HepG2 (cell line): ENCODE measurements around the gene EIF4E1B. TPM values are rescaled to one million over a fixed set of nuclear protein-coding genes. Genes with fewer than 3 reads are reported as not detected.
A peak's percentile ranks its signal among the peaks of the same experiment; 100 is the strongest.

Experiments
- BRD4 ChIP-seq: sonication (generic); formaldehyde crosslinking; IDR thresholded peaks from 2 replicates; pipeline ENCODE4 v1.4.0; 2020; ENCODE audit warnings: missing genetic modification reagents
- DNMT3B ChIP-seq: conservative IDR thresholded peaks from 2 replicates; pipeline ENCODE4 v1.6.1; 2016; ENCODE audit warnings: missing biosample characterization, control low read depth
- EHMT2 ChIP-seq: fragments of 200-600 bp; sonication (generic); IDR thresholded peaks from 2 replicates; pipeline ENCODE4 v1.7.0; 2017; ENCODE audit warnings: antibody characterized with exemption, low read depth, low read length, borderline replicate concordance
- GATAD2A ChIP-seq: IDR thresholded peaks from 2 replicates; pipeline ENCODE4 v1.6.1; 2016
- GLI4 ChIP-seq: sonication (generic); formaldehyde crosslinking; IDR thresholded peaks from 2 replicates; pipeline ENCODE4 v1.5.1; 2020; ENCODE audit warnings: missing genetic modification reagents, mild to moderate bottlenecking, moderate library complexity, borderline replicate concordance
- KDM4B ChIP-seq: sonication (generic); formaldehyde crosslinking; IDR thresholded peaks from 2 replicates; pipeline ENCODE4 v1.4.0; 2020; ENCODE audit warnings: missing genetic modification reagents
- MXI1 ChIP-seq: IDR thresholded peaks from 3 replicates; pipeline ENCODE4 v1.6.1; 2012; ENCODE audit warnings: low read depth, low read length, inconsistent platforms, borderline replicate concordance
- RBM22 ChIP-seq: fragments of 200-400 bp; formaldehyde crosslinking; optimal IDR thresholded peaks from 2 replicates; pipeline ENCODE3; 2017; ENCODE audit warnings: mild to moderate bottlenecking, low read length, moderate library complexity
- SRSF1 ChIP-seq: fragments of 200-400 bp; formaldehyde crosslinking; optimal IDR thresholded peaks from 2 replicates; pipeline ENCODE3; 2017; ENCODE audit warnings: mild to moderate bottlenecking, low read depth, low read length, moderate library complexity
- TCF12 ChIP-seq, 2 experiments: fragments of 450-650 bp in 1 of 2; sonication (generic) in 1 of 2; formaldehyde crosslinking in 1 of 2; IDR thresholded peaks; 2 replicates each; pipeline versions ENCODE4 v1.6.1 to v1.8.0; 2017 to 2022; ENCODE audit warnings: antibody characterized with exemption in 1 of 2, mild to moderate bottlenecking in 1 of 2, missing genetic modification reagents in 1 of 2, moderate library complexity in 1 of 2
- ZNF431 ChIP-seq: sonication (generic); formaldehyde crosslinking; IDR thresholded peaks from 2 replicates; pipeline ENCODE4 v1.9.0; 2022; ENCODE audit warnings: missing genetic modification reagents, low read depth, mild to moderate bottlenecking, borderline replicate concordance
- ZNF672 ChIP-seq: sonication (generic); formaldehyde crosslinking; IDR thresholded peaks from 2 replicates; pipeline ENCODE4 v1.8.1; 2022; ENCODE audit warnings: missing genetic modification reagents
- ZNF746 ChIP-seq: sonication (generic); formaldehyde crosslinking; IDR thresholded peaks from 2 replicates; pipeline ENCODE4 v1.8.0; 2022; ENCODE audit warnings: mild to moderate bottlenecking, missing genetic modification reagents
- polyA plus RNA-seq, 8 experiments: library from polyadenylated mRNA; depleted of rRNA in 3 of 8; stranded (reverse) in 7 of 8; unstranded in 1 of 8; fragments of >200 nt; fragmentation: Illumina TruSeq in 4 of 8; extraction: Trizol in 4 of 8; gene quantifications; 2 replicates each; pipeline versions ENCODE4 v1.2.1 to v1.2.3, GENCODE V29; 2011 to 2016; ENCODE audit warnings: low read depth in 4 of 8, missing spikeins in 1 of 8, mixed read lengths in 1 of 8; ENCODE audit not compliant: insufficient read depth in 1 of 8
- total RNA-seq, 5 experiments: library from RNA; depleted of rRNA; stranded (reverse); fragments of >200 nt; fragmentation: Illumina TruSeq; extraction: Trizol; gene quantifications; 2 replicates each; pipeline ENCODE4 v1.2.3, GENCODE V29; 2016; ENCODE audit warnings: low read depth in 1 of 5
- TF ChIP-seq, protein P1 (sequence below): sonication (generic); formaldehyde crosslinking; conservative IDR thresholded peaks from 2 replicates; pipeline ENCODE4 v1.8.0; 2022; ENCODE audit warnings: mild to moderate bottlenecking, moderate library complexity, missing genetic modification reagents
- TF ChIP-seq, protein P2 (sequence below): sonication (generic); formaldehyde crosslinking; IDR thresholded peaks from 2 replicates; pipeline ENCODE4 v1.5.1; 2020; ENCODE audit warnings: mild to moderate bottlenecking, missing genetic modification reagents
- TF ChIP-seq, protein P3 (sequence below): IDR thresholded peaks from 2 replicates; pipeline ENCODE4 v1.6.1; 2016; ENCODE audit warnings: control low read depth
- TF ChIP-seq, protein P4 (sequence below): IDR thresholded peaks from 2 replicates; pipeline ENCODE4 v1.6.1; 2012; ENCODE audit warnings: inconsistent platforms
- TF ChIP-seq, protein P5 (sequence below): sonication (generic); formaldehyde crosslinking; IDR thresholded peaks from 2 replicates; pipeline ENCODE4 v1.5.0; 2020; ENCODE audit warnings: mild to moderate bottlenecking, missing genetic modification reagents

EIF4E1B gene
- total and polyA plus RNA-seq, 2 of the 13 experiments (the other 11 are each of a cell fraction or from before 2014, with no cell fraction given), result not detected

DNA sequence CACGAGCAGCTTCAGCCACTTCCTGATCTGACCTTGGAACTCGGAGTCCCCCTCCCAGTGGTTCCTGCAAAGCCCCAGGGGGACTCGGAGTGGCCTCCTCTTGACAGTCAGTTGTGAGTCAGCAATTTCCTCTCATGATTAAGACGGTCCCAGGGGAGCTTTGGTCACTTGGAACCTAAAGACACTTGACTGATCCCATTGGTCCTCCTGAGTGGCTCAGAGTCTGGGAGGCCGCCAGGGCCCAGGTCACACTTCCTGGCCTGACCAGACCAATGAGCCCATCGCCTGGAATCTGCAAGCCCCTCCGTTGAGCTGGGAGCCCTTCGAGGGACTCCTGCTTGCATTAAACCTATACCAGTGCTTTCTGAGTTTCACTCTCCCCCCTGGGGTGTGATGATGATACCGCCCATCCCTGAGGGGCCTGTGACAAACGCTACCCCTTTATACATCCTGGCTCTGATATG, 45.9 kb downstream of the EIF4E1B start (continued):
- TF ChIP-seq, protein P1, sequence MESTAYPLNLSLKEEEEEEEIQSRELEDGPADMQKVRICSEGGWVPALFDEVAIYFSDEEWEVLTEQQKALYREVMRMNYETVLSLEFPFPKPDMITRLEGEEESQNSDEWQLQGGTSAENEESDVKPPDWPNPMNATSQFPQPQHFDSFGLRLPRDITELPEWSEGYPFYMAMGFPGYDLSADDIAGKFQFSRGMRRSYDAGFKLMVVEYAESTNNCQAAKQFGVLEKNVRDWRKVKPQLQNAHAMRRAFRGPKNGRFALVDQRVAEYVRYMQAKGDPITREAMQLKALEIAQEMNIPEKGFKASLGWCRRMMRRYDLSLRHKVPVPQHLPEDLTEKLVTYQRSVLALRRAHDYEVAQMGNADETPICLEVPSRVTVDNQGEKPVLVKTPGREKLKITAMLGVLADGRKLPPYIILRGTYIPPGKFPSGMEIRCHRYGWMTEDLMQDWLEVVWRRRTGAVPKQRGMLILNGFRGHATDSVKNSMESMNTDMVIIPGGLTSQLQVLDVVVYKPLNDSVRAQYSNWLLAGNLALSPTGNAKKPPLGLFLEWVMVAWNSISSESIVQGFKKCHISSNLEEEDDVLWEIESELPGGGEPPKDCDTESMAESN, result no peak
- TF ChIP-seq ZNF431 (CRISPR knock-in tag) (no peak), KDM4B (CRISPR knock-in tag) (no peak), TCF12 (IDR thresholded peaks at IDR 0.05) (no peak), TCF12 (CRISPR knock-in tag; IDR thresholded peaks at IDR 0.05) (no peak), GATAD2A (CRISPR knock-in tag) (peak; percentile 19; the same call in 1 of the 2 replicates), ZNF746 (CRISPR knock-in tag) (no peak), EHMT2 (no peak), ZNF672 (no peak), RBM22 (no peak), GLI4 (no peak), DNMT3B (CRISPR knock-in tag) (no peak), SRSF1 (no peak), BRD4 (CRISPR knock-in tag) (no peak), MXI1 (no peak)
- TF ChIP-seq, protein P2, sequence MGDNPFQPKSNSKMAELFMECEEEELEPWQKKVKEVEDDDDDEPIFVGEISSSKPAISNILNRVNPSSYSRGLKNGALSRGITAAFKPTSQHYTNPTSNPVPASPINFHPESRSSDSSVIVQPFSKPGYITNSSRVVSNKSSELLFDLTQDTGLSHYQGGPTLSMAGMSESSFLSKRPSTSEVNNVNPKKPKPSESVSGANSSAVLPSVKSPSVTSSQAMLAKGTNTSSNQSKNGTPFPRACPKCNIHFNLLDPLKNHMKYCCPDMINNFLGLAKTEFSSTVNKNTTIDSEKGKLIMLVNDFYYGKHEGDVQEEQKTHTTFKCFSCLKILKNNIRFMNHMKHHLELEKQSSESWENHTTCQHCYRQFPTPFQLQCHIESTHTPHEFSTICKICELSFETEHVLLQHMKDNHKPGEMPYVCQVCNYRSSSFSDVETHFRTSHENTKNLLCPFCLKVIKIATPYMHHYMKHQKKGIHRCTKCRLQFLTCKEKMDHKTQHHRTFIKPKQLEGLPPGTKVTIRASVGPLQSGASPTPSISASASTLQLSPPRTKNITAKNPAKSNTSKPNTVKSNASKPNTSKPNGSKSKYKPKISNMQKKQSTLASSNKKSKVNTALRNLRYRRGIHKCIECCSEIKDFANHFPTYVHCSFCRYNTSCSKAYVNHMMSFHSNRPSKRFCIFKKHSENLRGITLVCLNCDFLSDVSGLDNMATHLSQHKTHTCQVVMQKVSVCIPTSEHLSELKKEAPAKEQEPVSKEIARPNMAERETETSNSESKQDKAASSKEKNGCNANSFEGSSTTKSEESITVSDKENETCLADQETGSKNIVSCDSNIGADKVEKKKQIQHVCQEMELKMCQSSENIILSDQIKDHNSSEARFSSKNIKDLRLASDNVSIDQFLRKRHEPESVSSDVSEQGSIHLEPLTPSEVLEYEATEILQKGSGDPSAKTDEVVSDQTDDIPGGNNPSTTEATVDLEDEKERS (CRISPR knock-in tag), result no peak
- TF ChIP-seq, protein P3, sequence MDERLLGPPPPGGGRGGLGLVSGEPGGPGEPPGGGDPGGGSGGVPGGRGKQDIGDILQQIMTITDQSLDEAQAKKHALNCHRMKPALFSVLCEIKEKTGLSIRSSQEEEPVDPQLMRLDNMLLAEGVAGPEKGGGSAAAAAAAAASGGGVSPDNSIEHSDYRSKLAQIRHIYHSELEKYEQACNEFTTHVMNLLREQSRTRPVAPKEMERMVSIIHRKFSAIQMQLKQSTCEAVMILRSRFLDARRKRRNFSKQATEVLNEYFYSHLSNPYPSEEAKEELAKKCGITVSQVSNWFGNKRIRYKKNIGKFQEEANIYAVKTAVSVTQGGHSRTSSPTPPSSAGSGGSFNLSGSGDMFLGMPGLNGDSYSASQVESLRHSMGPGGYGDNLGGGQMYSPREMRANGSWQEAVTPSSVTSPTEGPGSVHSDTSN (CRISPR knock-in tag), result no peak
- TF ChIP-seq, protein P4, sequence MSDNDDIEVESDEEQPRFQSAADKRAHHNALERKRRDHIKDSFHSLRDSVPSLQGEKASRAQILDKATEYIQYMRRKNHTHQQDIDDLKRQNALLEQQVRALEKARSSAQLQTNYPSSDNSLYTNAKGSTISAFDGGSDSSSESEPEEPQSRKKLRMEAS, result no peak; the same call in 1 of the 2 replicates
- TF ChIP-seq, protein P5, sequence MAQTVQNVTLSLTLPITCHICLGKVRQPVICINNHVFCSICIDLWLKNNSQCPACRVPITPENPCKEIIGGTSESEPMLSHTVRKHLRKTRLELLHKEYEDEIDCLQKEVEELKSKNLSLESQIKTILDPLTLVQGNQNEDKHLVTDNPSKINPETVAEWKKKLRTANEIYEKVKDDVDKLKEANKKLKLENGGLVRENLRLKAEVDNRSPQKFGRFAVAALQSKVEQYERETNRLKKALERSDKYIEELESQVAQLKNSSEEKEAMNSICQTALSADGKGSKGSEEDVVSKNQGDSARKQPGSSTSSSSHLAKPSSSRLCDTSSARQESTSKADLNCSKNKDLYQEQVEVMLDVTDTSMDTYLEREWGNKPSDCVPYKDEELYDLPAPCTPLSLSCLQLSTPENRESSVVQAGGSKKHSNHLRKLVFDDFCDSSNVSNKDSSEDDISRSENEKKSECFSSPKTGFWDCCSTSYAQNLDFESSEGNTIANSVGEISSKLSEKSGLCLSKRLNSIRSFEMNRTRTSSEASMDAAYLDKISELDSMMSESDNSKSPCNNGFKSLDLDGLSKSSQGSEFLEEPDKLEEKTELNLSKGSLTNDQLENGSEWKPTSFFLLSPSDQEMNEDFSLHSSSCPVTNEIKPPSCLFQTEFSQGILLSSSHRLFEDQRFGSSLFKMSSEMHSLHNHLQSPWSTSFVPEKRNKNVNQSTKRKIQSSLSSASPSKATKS (CRISPR knock-in tag), result no peak
